GM13976 (cell line): ENCODE data around the gene ADK.

Source experiments
- DNase-seq: peaks from one replicate; pipeline ENCODE4 v3.0.0; 2012; ENCODE audit warnings: low spot score
- CTCF ChIP-seq: IDR thresholded peaks from 2 replicates; pipeline ENCODE4 v1.5.1; 2012; ENCODE audit warnings: borderline replicate concordance, mild to moderate bottlenecking; ENCODE audit not compliant: insufficient read depth; ENCODE audit errors: extremely low read depth, missing control alignments, control extremely low read depth
- in situ Hi-C: fragments of 300-500 bp; cut with MboI; formaldehyde crosslinking; loops from one replicate; pipeline ENCODE4 v1.12.0; 2022; ENCODE audit warnings: low sequenced_read_pairs, mixed read lengths, inconsistent platforms; ENCODE audit not compliant: unreplicated experiment

ADK gene

GRCh38 chr10:74754381-74754821 lies 603.4 kb downstream of the ADK start:
- in situ Hi-C loops: loop anchor here (25.0 kb wide), 1 partner anchor 483 kb away; the partner anchor contains the start of gene COMTD1
- no peak for TF ChIP-seq CTCF
- DNase-seq: no peak

- no peak for DNase-seq
- in situ Hi-C loops: loop anchor here (25.0 kb wide), 1 partner anchor 482 kb away; the partner anchor contains the start of gene COMTD1
- TF ChIP-seq CTCF: no peak
Measured at GRCh38 chr10:74755273-74755672, 604.3 kb downstream of the ADK start.
